HCT116 (cell line): ENCODE data around the gene ESAM. TPM values are rescaled to one million over a fixed set of nuclear protein-coding genes. Genes with fewer than 3 reads are reported as not detected.

Source experiments
- ATAC-seq: fragments of 200-7000 bp; cut with Tn5 transposase; 2 replicates; pipeline ENCODE4 v1.9.1; 2020; ENCODE audit warnings: mild to moderate bottlenecking, moderate library complexity
- BruUV-seq: library from RNA; stranded (reverse); fragments of 400-500 nt; replicated peaks from 2 replicates; lab custom pipeline; 2021; lab: Mats Ljungman, UMichigan
- CTCF ChIA-PET: fragments of 300-600 bp; sonication (Branson Sonifier 250); formaldehyde crosslinking; loops from one replicate; lab custom pipeline; 2021; ENCODE audit warnings: antibody characterized with exemption; lab: Charles Lee
- POLR2A ChIA-PET: fragments of 300-600, 350-600 bp; sonication (Branson Sonifier 250); formaldehyde crosslinking; loops from one replicate; lab custom pipeline; 2021; ENCODE audit warnings: antibody characterized with exemption; lab: Charles Lee
- RAD21 ChIA-PET, 2 experiments: fragments of 300-600 bp; sonication (Branson Sonifier 250); formaldehyde crosslinking; loops; one replicate each; lab custom pipeline; 2023; ENCODE audit warnings: low total read pairs in 2 of 2; ENCODE audit not compliant: uncharacterized antibody in 2 of 2, unreplicated experiment in 2 of 2, low non-redundant PET in 1 of 2; lab: Charles Lee
- DNase-seq: peaks from one replicate; pipeline ENCODE4 v3.0.0-alpha.2; 2010; ENCODE audit warnings: low read depth, low spot score
- H2AFZ ChIP-seq: fragments of 200-600 bp; shearing (Covaris generic), sonication (generic); 2 replicates; pipeline ENCODE4 v1.6.1; 2017; ENCODE audit warnings: low read depth, mixed run types, mixed read lengths, antibody characterized with exemption, low read length; ENCODE audit not compliant: poor library complexity, severe bottlenecking
- H3K27ac ChIP-seq: 2 replicates; pipeline ENCODE4 v1.5.1; 2012; ENCODE audit warnings: low read depth, low read length
- H3K27me3 ChIP-seq: fragments of 200-600 bp; sonication (generic); 2 replicates; pipeline ENCODE4 v1.6.1; 2016; ENCODE audit warnings: mixed run types, low read length, mixed read lengths; ENCODE audit not compliant: insufficient read depth
- H3K36me3 ChIP-seq, 2 experiments: fragments of 200-500 bp in 1 of 2; fragments of 200-600 bp in 1 of 2; sonication (Bioruptor generic) in 1 of 2; sonication (generic) in 1 of 2; 2 replicates each; pipeline versions ENCODE4 v1.5.1 to v1.6.1; 2014 to 2016; ENCODE audit warnings: low read length in 2 of 2, inconsistent platforms in 1 of 2, mixed read lengths in 1 of 2, mixed run types in 1 of 2; ENCODE audit not compliant: insufficient read depth in 2 of 2, control insufficient read depth in 1 of 2
- H3K4me1 ChIP-seq, 2 experiments: fragments of 200-600 bp in 1 of 2; sonication (generic) in 1 of 2; 2 replicates each; pipeline versions ENCODE4 v1.5.1 to v1.6.1; 2012 to 2017; ENCODE audit warnings: low read length in 2 of 2, inconsistent platforms in 1 of 2, mild to moderate bottlenecking in 1 of 2, mixed read lengths in 1 of 2, mixed run types in 1 of 2, moderate library complexity in 1 of 2; ENCODE audit not compliant: insufficient read depth in 2 of 2, control insufficient read depth in 1 of 2
- H3K4me2 ChIP-seq: fragments of 200-600 bp; sonication (generic); 2 replicates; pipeline ENCODE4 v1.6.1; 2017; ENCODE audit warnings: mixed run types, low read length, mixed read lengths
- H3K4me3 ChIP-seq, 2 experiments: fragments of 200-600 bp in 1 of 2; sonication (generic) in 1 of 2; replicated peaks in 1 of 2; 2 replicates each; pipeline ENCODE4 v1.5.1; 2011 to 2016; ENCODE audit warnings: low read length in 2 of 2, control low read depth in 1 of 2, low read depth in 1 of 2, mild to moderate bottlenecking in 1 of 2, mixed read lengths in 1 of 2, mixed run types in 1 of 2
- H3K79me2 ChIP-seq: fragments of 200-600 bp; sonication (generic); 2 replicates; pipeline ENCODE4 v1.6.1; 2017; ENCODE audit warnings: mild to moderate bottlenecking, mixed run types, low read length, moderate library complexity, mixed read lengths; ENCODE audit not compliant: insufficient read depth
- H3K9ac ChIP-seq: fragments of 200-600 bp; sonication (generic); 2 replicates; pipeline ENCODE4 v1.6.1; 2016; ENCODE audit warnings: low read length, mixed read lengths
- H3K9me2 ChIP-seq: fragments of 200-600 bp; sonication (generic), shearing (Covaris generic); 2 replicates; pipeline ENCODE4 v1.6.1; 2017; ENCODE audit warnings: mixed run types, mild to moderate bottlenecking, moderate library complexity; ENCODE audit not compliant: insufficient read depth
- H3K9me3 ChIP-seq, 2 experiments: fragments of 200-500 bp in 1 of 2; fragments of 200-600 bp in 1 of 2; sonication (Bioruptor generic) in 1 of 2; sonication (generic) in 1 of 2; 2 replicates each; pipeline ENCODE4 v1.6.1; 2014 to 2017; ENCODE audit warnings: low read length in 2 of 2, mixed read lengths in 2 of 2, inconsistent platforms in 1 of 2, low read depth in 1 of 2, mild to moderate bottlenecking in 1 of 2, mixed run types in 1 of 2, moderate library complexity in 1 of 2; ENCODE audit not compliant: control insufficient read depth in 1 of 2, insufficient read depth in 1 of 2
- H4K20me1 ChIP-seq: fragments of 200-600 bp; sonication (generic), shearing (Covaris generic); 2 replicates; pipeline ENCODE4 v1.6.1; 2017; ENCODE audit warnings: mixed run types, mild to moderate bottlenecking, moderate library complexity; ENCODE audit not compliant: insufficient read depth
- ATF3 ChIP-seq: IDR thresholded peaks from 2 replicates; pipeline ENCODE4 v1.6.1; 2012
- CTCF ChIP-seq, 3 experiments: fragments of 200-600 bp in 1 of 3; sonication (generic) in 1 of 3; IDR thresholded peaks in 2 of 3; conservative IDR thresholded peaks in 1 of 3; 2 replicates each; pipeline ENCODE4 v1.5.1; 2012 to 2017; ENCODE audit warnings: low read depth in 2 of 3, low read length in 2 of 3, antibody characterized with exemption in 1 of 3, borderline replicate concordance in 1 of 3, control low read depth in 1 of 3, mild to moderate bottlenecking in 1 of 3, mixed read lengths in 1 of 3, mixed run types in 1 of 3, moderate library complexity in 1 of 3; ENCODE audit not compliant: insufficient read depth in 1 of 3
- EGR1 ChIP-seq: IDR thresholded peaks from 2 replicates; pipeline ENCODE4 v1.6.1; 2012; ENCODE audit warnings: low read depth
- EZH2phosphoT487 ChIP-seq: fragments of 200-600 bp; IDR thresholded peaks from 2 replicates; pipeline ENCODE4 v1.6.1; 2018; ENCODE audit warnings: antibody characterized with exemption, borderline replicate concordance
- POLR2A ChIP-seq: IDR thresholded peaks from 2 replicates; pipeline ENCODE4 v1.7.0; 2011; ENCODE audit warnings: borderline replicate concordance; ENCODE audit not compliant: insufficient read depth, insufficient read length; ENCODE audit errors: extremely low read depth
- SP1 ChIP-seq: IDR thresholded peaks from 2 replicates; pipeline ENCODE4 v1.6.1; 2012; ENCODE audit warnings: low read depth
- ZNF274 ChIP-seq: fragments of 200-500 bp; sonication (Bioruptor generic); IDR thresholded peaks from 2 replicates; pipeline ENCODE4 v1.6.1; 2014; ENCODE audit warnings: mild to moderate bottlenecking, low read depth, low read length, inconsistent platforms
- intact Hi-C: fragments of 100-400 bp; cut with micrococcal nuclease; formaldehyde crosslinking; loops from 2 replicates; pipeline ENCODE4 v1.10.0; 2022
- total RNA-seq: library from RNA; stranded (reverse); gene quantifications from one replicate; pipeline ENCODE4 v1.2.1, GENCODE V29; 2021; ENCODE audit not compliant: unreplicated experiment

Gene ESAM
- total RNA-seq, 1 experiment from 2014 or later, result 6.1 TPM

- Histone ChIP-seq H3K9me3 (no peaks in the 10 kb centered on the region), H3K79me2 (no peaks in the 10 kb centered on the region), H3K9ac (no peak overlapping the region)
- BruUV-seq, result no TSS peak
- TF ChIP-seq POLR2A (no peak), EGR1 (no peak), ZNF274 (no peak), CTCF (IDR thresholded peaks at IDR 0.05 in 2 of 3, conservative IDR thresholded peaks at IDR 0.05 in 1 of 3; ENCODE audit: borderline replicate concordance in 1 of 3, insufficient read depth in 1 of 3, low read depth in 2 of 3, low read length in 2 of 3) (no peak), EZH2phosphoT487 (no peak), ATF3 (no peak), SP1 (no peak)
- TF ChIP-seq, all 23 proteins: peak for 0
- POLR2A ChIA-PET, result no interaction called here
- Histone ChIP-seq H2AFZ (no peak overlapping the region), H3K27me3 (no peaks in the 10 kb centered on the region), H3K9me2 (no peaks in the 10 kb centered on the region), H3K27ac (no peak overlapping the region), H3K4me2 (no peak overlapping the region), H3K4me3 (no peak overlapping the region), H3K36me3 (no peaks in the 10 kb centered on the region), H4K20me1 (no peaks in the 10 kb centered on the region), H3K4me1 (peaks cover 2 to 10% of the 10 kb centered on the region in 2 experiments; a peak in 3 of 4 replicates)
- CTCF ChIA-PET, result interaction anchor here (1.7 kb wide), 1 partner anchor 14 kb away, joined by 6 read pairs; no protein-coding TSS in a partner anchor
- no peak for DNase-seq
- intact Hi-C loops, result no loop called here
- RAD21 ChIA-PET, result no interaction called here
- no peak for ATAC-seq
Measured at GRCh38 chr11:124807660-124808270, 45.7 kb upstream of the ESAM start.
